ENCODE data around the gene PLB1.

Gene PLB1

DNA sequence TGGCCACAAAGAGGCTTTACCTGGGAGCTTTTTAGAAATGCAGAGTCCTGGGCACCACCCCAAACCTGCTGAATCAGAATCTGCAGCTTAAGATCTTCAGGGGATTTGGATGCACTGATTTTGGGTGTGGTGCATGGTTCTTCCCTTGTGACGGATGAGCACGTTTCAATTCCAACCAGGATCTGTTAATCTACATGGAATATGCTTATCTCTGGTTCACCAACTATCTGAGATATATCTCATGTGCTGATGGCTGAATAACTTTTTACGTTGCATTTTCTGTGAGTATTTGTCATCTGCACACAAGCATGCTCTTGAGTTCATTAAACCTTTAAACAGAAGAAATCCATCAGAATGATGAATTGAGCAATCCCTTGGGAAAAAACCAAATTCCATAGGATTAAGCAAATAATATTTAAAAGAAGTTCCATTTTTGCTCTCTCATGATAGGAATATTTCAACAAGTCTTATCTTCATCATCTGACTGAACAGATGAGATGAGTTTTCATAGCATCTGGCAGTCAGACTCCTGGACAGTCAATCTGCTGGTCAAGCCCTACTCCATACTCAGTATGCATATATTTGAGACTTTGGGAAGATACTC is 120.6 kb downstream of the PLB1 start:
- no peak for DNase-seq

DNA sequence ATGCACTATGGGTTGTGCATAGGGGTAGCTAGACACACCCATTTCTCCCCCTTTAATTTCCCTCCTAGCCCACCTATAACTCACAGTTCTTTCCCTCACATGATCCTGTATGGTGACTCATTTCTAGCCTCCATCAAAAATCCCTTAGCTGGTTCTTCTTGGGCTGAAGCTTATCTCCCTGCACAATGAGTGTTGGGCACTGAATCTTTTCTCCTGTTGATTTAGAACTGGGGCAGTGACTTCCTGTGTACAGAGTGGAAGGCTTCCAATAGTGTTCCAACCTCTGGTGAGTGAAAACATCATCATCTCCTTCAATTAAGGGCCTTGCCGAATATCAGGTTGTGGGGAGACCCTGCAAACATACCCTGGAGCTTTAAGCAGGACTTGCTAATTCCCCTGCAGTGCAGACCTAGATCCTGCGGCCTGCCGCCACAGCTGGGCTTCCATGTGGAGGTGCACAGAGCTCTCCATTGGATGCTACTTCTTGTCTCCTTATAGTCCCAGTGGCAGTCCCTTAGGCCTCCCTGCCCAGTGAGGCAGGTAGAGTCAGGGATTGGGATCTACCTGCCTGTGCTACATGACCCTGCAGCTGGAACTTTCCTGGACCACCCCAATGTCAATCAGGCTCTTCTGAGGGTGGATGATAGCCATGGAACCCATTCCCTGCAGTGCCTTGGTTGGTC is 121.8 kb downstream of the PLB1 start:
- DNase-seq = no peak

DNA sequence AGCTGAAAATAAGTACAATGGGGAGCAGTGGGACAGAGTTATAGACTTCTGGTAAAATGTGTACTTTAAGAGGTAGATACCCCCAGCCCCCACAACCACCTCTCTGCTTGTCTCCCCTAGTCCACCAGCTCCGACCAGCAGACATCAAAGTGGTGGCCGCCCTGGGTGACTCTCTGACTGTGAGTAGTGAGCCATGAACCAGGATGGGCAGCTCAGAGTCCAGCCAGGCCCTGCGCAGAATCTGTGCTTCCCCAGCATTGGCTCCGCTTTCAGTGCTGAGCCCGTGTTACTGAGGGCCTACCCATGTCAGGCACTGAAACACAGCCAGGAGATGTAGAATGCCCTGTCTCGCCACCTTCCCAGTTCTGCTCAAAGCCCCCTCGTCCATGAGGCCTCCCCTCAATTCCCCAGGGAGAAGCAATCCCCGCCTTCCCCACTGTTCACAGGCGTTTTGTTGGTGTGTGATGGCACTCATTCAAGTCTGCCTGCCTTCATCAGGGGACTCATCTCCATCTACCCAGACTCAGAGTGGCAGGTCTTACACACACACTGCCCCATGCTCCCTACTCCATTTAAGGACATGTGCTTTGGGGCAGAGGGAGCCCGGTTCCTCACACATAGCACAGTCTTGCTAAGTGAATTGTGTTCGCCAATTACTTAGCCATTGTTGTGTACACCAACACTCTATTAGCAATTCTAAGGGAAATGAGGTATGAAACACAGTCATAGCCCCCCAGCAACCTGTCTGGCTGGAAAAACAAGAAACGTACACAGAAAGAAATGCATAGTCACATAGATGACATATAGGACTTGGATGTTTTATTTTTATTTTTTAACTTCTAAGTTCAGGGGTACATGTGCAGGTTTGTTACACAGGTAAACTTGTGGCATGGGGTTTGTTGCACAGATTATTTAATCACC is 122.6 kb downstream of the PLB1 start:
- no peak for DNase-seq

DNA sequence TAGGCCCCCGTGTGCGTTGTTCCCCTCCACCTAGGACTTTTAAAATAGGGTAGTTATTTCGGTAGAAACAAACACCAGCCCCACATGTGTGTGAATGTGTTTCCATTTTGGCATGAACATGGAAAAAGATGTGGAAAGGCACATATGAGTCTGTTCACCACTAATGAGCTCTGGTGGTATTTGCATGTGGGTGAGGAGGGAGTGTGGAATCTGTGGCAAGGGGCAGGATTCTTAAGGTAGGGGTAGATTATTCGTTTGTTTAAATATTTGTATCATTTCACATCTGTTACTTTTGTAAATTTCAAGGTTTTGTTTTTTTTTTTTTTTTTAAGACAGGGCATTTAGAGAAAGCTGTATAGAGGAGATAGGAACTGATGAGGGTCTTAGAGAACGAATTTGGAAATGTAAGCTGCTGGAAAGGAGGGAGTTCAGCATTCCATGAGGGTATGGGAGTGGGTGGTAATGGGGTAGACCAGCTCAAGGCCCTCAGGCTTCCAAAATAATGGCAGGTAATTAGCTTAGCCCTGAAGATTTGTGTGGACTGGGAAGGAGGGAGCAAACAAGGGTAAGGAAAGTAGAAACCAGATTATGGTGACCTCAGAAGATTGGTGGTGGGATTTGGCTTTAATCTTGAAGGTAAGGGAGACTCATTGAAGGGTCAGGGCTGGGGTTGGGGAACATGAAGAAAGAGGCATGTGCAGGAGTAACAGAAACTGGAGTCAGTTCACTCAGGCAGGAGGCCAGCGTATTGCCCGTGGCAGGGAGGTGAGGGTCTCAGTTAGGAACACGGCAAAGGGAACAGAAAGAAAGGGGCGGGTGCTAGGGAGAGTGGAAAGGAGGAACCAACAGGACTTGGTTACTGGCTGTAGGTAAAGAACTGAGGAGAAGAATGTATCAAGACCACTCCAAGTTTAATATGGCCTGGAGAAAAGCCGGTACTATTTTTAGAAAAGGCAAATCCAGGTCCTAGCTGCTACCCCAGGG is 123.6 kb downstream of the PLB1 start:
- no peak for DNase-seq

DNA sequence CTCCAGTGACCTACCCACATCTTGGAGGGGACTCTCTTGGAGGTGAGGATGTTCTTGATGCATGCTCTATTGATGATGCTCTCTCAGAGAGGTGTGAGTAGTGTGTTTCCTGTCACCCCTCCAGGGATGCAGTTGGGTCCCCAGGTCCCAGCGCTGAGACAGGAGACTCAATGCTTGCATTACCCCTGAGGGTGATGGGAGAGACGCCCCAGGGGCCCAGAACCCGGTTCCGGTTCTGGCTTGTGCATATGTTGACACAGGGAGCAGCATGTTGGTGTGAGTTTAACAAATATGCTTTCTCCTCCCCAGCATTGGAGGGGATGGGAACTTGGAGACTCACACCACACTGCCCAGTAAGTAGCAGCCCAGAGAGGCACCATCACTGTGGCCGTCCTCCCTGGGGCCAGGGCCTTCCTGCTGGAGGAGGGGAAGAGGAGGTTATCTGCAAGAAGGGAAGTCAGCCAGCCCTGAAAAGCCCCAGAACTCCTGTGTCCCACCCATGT is 124.5 kb downstream of the PLB1 start:
- no peak for DNase-seq

DNA sequence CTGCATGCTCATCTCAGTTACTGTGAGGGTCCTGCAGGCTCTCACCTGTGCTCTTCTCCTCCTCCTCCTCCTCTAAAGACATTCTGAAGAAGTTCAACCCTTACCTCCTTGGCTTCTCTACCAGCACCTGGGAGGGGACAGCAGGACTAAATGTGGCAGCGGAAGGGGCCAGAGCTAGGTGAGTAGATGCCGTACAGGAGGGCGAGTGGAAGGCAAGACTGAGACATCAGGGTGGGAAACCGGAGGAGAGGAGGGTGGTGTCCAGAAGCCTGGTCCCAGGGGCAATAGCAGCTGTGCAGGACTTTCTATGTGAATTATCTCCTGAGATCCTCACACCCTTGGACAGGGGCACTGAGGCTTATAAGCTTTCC is 124.9 kb downstream of the PLB1 start:
- DNase-seq = no peak

DNA sequence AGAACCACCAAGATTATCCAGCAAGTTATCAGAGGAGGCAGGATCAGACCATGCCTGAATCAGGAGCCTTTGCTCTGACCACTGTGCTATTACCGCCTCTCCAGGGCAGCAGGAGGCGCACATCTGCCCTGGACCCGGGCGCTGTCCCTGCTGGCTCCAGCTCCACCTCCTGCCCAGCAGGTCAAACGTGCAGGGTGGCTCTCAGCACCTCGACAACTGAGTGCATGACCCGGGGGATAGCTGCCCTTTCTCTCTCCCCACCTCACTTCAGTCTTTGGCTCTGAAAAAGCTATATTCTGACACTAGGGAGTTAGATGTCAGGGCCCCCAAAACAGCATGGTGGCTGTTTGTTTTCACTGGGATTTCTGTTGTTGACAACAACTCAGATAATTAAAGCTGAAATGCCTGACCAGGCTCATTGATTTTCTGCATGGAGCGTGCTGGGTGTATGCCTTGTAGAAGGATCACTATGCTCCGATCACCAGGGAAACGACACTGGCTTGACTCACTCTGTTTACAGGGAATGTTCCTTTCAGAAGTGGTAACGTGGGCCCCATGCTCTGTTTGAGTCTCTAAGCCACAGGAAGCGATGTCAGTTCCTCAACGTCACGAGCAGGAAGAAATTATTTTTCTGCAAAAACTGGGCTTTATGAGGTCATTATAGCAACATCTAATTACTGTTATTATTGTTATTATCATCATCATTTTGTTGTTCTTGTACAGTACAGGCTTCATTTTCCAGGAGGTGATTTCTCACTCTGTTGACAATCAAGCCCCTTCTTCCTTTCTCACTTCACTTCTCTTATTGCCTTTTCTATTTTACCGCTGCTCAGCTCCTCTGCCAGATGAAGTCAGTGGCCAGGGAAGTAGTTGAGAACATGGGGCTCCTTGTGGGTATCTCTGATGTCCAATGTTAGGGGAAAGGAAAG is 125.6 kb downstream of the PLB1 start:
- DNase-seq = peak; percentile 37

DNA sequence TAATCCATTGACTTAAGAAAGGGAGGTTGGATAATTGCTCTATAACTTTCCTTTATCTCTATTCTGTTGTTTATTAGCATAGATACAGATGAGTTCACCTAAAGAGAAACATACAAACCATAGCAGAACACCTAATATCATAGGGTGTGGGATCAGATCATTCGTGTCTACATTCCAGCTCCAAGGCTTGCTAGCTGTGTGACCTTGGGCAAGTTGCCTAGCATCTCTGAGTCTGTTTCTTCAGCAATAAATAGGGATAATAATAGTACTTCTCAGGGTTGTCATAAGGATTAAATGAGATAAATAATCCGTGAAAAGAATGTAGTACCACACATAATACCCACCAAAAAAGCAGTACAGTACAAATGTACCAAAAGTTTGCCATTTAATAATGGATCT is 126.2 kb downstream of the PLB1 start:
- DNase-seq = no peak

DNA sequence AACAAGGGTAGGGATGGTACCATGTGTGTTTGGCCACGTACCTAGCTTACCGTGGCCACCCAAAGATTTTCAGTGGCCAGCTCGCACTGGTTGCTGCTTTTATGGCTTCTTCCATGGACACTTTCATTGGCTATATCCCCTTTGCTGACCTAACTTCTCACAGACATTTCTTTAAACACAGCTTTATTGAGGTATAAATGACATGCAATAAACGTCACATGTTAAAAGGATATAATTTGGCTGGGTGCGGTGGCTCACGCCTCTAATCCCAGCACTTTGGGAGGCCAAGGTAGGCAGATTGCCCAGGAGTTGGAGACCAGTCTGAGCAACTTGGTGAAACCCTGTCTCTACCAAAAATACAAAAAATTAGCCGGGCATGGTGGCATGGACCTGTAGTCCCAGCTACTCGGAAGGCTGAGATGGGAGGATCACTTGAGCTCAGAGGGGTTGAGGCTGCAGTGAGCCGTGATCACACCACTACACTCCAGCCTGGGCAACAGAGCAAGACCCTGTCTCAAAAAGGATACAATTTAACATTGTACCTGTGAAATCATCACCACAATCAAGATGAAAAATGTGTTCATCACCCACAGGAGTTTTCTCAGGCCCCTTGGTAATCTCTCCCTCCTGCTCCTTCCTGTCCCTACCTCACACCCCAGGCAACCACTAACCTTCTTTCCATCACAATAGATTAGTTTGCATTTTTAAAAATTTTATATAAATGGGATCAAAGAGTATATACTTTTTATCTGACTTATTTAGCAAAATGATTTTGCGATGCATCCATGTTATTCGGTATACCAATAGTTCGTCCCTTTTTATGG is 127.9 kb downstream of the PLB1 start:
- no peak for DNase-seq

DNA sequence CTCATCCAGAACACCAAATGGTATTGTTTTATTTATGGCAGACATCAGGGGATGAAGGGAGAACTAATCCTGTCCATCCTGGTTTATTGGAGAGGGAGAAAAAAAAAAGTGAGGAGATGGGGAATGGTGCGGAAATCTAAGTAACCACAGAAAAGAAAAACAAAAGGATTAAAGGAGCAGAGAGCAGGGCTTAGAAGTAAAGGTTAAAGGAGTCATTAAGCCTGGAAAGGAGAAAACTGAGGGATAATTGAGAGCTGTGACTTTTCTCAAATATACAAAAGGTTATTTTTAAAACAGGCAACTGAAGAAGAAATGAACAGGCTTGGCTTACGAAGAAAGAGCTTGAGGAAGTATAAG is 128.6 kb downstream of the PLB1 start:
- no peak for DNase-seq

DNA sequence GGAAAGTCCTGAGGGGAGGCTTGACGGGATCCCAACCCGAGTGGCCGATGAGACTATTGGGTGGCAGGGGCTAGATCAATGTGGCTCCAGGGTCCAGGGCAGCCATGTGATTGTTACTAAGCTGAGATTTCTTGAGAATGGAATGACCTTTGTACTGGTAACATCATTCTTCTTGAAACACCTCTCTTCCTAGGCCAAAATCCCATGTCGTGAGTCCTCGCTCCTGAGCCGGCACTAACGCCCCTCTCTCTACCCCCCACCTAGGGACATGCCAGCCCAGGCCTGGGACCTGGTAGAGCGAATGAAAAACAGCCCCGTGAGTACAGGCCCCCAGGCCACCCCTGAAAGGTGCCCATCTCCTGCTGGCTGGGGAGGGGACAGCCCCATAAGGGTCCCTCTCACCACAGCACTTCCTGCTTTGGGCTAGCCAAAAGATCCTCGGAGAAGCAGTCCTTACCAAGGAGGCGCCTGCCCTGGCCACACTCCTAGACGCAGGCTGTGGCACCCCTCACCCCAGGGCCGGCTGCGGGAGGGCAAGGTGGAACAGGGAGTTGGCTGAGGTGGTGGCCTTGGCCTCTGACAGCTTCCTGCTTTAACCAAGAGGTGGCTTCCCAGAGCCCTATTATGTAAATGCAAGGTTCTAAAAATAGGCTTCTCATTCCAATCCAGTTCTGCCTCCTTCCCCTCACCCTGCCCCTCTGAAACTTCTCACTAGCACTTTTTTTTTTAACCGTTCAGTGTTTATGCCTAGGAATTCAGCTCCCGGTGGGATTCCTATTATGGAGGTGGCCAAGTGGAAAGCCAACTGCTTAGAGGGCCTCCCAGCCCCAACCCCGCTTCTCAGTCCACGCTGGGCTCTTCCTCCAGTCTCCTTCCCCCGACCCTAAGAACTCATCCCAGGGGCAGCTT is 129.2 kb downstream of the PLB1 start:
- DNase-seq = peak; percentile 46

DNA sequence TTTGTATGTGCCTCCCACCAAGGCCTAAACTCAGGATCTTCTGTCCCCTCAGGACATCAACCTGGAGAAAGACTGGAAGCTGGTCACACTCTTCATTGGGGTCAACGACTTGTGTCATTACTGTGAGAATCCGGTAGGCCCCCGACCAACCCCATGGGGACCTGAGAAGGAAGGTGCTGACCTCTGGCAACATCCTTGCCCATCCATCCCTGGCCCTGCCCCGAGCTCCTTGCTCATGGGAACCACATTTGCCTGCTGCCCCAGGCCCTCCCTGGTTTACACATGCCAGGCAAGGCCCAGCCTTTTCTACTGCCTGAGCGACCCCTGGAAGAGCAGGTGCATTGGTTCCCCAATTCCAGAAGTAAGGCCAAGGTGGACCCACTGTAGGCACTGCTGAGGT is 130.5 kb downstream of the PLB1 start:
- DNase-seq = no peak

DNA sequence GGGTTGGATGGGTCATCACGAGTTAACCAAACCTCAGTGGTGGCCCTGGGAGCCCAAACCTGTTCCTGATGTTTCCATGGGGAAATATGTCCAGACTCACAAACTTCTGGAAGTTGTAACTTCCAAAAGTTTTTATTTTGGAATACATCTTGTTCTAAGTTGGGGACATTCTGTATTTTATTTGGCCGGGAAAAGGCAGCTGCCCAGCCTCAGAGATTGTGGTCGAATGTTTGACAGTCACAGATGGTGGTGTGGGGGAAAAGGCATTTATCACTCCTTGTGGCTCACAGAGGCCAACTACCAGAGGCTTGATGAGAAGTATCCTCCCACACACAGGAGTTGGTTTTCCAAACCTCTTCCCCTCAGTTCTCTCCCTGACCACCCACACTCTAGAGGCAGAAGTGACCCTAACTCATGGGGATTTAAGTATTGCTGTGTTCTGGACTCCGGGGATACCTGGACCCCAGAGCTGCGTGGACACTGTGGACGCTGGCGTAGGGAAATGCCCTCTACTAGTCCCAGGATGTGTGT is 131.1 kb downstream of the PLB1 start:
- DNase-seq = no peak

DNA sequence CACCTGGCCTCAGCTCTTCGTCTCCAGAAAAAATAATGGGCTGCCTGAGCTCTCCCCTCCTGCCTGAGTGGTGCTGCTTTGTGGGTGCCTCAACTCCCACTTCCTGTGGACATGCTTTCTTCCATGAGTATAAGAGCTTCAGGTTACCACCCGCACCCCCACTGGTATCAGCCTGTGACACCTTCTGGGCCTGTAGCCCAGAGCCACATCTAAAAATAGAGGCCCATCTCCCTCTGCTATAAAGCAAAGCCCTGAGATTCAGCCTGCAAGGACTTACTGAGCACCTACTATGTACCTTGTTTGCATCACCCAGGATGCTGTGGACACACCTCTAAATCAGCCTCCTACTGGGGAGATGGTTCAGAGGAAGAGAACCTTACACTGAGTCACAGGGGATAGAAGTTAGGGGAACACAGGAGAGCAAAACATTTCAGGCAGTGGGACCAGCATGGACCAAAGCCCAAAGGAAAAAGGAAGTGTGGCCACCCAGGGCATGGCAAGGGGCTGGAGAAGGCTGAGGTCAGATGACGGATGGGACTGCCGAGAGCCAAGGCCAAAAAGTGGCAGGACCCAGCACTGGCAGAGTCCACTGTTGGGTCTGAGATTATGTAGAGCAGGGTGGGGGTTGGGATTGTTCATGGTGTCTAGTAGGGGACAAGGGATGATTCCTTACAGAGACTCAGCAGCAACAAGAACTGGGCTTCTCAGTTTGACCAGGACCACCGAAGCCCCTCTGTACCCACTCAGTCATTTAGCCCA is 132.0 kb downstream of the PLB1 start:
- no peak for DNase-seq

DNA sequence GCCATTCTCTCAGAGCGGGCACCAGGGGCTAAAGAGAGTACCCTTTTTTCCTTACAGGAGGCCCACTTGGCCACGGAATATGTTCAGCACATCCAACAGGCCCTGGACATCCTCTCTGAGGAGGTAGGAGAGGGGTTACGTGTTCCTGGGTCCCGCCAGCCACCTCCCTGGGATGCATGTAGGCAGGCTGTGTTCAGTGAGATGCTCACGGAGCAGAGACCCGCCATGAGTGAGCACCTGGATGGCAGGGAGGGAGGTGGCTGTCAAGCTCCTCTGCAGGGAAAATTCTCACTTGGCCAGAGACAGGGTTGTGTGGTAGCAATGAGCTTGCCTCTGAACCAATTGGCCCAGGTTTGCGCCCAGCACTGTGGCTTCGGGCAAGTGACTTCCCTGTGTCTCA is 132.6 kb downstream of the PLB1 start:
- no peak for DNase-seq

DNA sequence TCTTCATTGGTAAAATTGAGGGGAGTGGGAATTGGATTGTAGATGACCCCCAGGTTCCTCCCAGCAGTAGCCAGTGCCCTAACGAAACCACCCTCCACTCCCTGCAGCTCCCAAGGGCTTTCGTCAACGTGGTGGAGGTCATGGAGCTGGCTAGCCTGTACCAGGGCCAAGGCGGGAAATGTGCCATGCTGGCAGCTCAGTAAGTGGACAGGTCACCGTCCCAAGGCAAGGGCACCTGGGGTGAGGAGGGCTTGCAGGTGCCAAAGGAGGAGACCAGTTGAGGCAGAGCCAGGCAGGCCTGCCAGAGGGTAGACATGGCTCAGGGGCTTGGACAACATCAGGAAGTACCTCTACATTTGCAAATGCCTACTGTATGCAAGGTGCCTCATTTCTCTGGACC is 133.1 kb downstream of the PLB1 start:
- no peak for DNase-seq

DNA sequence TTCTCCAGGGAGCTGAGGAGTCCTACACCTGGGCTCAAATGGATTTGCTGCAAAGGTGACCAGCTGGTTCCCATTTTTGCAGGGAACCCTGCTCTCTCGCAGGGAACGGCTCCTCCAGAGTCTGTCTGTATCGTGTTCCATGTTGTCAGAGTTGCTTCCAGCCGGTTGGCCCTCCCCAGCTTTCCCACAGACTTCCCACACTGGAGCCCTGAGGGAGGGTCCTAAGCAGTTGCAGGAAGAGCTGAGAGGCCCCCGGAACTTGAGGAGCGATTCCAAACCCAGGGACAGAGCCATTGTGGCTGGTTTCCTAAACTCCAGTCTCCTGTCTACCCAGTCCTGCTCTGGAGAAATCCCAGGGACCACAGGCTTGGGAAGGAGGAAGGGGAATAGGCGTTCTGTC is 134.1 kb downstream of the PLB1 start:
- DNase-seq = no peak

DNA sequence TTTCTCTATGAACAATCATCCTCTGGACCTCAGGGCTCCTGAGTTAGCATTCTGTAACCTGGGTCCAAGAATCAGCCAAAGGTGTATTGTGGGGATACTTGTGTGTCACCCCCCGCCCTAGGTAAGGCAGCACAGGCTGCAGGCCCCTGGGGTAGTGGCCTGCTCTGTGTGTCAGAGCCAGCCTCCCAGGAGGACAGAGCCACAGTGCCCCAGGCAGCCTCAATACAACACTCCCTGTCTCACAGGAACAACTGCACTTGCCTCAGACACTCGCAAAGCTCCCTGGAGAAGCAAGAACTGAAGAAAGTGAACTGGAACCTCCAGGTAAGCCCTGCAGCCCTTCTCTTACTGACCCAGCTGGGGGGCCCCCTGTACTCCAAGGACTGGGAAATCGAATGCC is 134.5 kb downstream of the PLB1 start:
- DNase-seq = no peak
